Stimulated activated CD8-positive, alpha-beta memory T cell treated with anti-CD3 and anti-CD28 coated beads, Interleukin-7, amount 100 ng/mL, for 1 hour (primary cell): ENCODE results near the gene PAGR1.
"Not testable (repeated sequence)": the region's sequence is repeated elsewhere in the genome, so short reads cannot be mapped to it uniquely, and the experiment has no call there.

Experiments
- DNase-seq, 2 donors: peaks; one replicate each; pipeline ENCODE4 v3.0.0-alpha.2; 2020; ENCODE audit warnings: low read depth in 2 of 2

PAGR1 gene

DNA sequence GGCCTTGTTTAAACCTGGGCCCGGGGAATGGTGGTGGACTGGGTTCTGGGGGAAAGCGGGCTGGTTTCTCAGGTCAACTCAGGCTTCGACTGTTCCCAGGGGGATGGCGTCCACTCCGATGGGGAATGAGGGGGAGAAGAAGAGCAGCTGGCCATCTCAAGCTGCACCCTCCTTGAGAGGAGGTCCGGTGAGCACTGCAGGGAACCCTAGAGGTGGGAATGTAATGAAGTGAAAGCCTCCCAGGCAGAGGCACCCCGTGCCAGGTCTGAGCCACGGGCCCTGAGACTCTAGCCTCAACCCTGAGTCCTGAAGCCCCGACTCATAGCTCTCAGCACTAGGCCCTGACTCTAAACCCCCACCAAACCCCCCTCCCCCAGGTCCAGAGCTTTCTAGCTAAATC, 48.3 kb downstream of the PAGR1 start:
- no peak for DNase-seq

DNA sequence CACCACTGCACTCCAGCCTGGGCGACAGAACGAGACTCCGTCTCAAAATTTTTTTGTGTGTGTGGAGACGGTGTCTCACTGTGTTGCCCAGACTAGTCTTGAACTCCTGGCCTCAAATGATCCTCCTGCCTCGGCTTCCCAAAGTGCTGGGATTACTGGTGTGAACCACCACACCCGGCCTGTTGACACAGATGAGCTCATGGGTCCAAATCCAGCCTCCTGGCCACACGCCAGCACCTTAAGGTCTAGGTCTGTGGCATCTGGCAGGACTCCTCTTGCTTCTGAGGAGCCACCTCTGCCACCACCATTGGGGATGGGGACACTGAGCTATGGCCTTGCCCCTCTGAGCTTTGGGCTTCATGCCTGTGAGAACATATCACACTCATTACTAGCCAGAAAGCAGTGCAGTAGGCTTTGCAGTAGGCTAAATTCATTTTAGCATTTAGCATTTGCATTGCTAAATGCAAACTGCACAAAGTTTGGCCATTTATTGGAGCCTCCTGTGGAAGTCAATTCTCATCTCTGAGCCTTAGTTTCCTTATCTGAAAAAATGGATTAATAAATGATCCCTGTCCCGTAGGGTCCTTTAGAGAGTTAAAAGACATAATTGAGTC, 52.6 kb downstream of the PAGR1 start:
- DNase-seq = no peak

GRCh38 chr16:29869067-29869466, 53.1 kb downstream of the PAGR1 start:
- DNase-seq = not testable (repeated sequence)
